SKM-1 treated with dmso at 0.1 percent for 144 hours (cell line): ENCODE results near the gene ACLY.

Source experiments
- DNase-seq: peaks from one replicate; lab custom pipeline; 2025; ENCODE audit not compliant: unreplicated experiment; lab: John Stamatoyannopoulos, UW

Gene ACLY

DNA sequence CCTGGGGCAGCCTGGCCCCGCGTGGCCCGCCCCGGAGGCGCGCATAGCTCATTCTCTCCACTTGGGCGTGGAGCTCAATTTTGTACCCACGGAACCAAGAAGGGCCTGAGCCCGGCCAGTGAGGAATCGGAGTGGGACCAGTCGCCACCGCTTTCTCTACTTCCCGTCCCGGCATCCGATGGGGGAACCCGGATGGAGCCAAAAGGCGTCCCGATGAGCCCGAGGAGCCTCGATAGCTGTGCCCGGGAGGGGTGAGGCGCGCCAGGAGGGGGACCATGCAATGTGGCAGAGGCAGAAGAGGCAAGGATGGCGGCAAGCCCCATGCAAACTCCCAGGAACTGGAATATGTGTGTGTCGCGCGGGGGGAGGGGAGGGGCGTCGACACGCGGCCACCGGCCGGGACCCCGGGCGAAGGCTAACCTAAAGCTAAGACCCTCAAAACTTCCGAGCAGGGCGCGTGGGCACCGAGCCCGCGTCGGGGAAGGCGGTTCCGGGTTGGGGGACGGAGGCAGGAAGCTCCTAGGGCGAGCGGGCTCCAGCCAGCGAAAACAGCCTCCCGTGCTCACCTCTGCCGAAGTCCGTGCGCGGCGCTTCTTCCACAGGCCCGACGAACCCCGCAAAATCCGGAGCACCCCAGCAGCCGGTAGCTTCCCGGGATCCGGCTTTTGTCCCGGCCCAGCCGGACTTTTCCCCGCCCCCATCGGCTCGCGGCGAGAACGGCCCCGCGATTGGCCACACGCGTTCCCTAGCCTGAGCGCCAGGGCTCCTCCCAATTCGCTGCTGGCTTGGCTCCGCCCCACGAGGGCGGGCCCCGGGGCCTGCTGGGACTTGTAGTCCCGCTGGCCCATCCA, at the start of gene ACLY:
TSS of gene ACLY (minus strand) at position 638 of the 851 bp plus-strand sequence. CDS start 5,078 bp downstream, outside the sequence.
- peak; percentile 93 for DNase-seq

DNA sequence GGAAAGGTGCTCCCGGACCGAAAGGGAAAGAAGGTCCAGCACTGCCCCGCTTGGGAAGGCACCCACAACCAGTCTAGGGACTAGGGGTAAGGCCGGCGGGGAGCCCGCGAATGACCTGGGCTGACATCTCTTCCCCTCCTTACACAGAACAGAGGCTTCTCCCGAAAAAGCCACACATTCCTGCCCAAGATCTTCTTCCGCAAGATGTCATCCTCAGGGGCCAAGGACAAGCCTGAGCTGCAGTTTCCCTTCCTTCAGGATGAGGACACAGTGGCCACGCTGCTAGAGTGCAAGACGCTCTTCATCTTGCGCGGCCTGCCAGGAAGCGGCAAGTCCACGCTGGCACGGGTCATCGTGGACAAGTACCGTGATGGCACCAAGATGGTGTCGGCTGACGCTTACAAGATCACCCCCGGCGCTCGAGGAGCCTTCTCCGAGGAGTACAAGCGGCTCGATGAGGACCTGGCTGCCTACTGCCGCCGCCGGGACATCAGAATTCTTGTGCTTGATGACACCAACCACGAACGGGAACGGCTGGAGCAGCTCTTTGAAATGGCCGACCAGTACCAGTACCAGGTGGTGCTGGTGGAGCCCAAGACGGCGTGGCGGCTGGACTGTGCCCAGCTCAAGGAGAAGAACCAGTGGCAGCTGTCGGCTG, 49.3 kb upstream of the ACLY start:
- no peak for DNase-seq

DNA sequence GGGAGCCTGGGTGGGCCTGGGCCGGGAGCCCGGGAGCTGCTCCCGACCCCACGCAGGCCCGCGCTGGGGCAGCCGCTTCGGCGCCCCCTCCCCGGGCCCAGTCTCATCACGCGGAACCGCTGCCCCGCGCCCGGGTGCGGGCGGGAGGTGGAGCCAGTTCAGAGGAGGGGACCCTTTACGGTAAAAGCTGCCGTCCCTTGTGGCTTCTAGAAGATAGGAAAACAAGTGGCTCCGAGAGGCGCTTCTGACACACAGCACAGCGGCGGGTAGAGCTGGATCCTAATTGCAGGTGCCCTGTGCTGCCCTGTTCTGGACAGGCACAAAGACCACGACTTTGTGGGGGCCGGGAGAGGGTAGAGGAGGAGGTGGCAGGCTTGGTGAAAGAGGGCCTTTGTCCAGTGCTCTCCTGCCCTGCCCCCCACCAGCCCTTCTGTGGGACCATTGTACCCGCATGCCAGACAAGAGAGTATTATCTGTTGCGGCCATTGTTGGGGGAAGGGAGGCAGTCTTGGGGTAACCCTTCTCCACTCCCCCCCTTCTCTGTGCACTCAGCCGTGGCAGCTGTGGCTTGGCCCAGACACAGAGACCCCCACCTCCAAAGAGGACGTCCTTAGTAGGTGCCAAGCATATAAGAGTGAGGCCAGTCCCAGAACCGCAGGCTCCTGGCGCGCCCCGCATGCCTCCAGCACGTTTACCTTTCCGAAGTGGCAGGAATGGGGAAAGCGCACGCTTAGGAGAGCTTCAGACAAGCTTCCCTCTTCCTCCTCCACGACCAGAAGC, 48.6 kb upstream of the ACLY start:
- no peak for DNase-seq

DNA sequence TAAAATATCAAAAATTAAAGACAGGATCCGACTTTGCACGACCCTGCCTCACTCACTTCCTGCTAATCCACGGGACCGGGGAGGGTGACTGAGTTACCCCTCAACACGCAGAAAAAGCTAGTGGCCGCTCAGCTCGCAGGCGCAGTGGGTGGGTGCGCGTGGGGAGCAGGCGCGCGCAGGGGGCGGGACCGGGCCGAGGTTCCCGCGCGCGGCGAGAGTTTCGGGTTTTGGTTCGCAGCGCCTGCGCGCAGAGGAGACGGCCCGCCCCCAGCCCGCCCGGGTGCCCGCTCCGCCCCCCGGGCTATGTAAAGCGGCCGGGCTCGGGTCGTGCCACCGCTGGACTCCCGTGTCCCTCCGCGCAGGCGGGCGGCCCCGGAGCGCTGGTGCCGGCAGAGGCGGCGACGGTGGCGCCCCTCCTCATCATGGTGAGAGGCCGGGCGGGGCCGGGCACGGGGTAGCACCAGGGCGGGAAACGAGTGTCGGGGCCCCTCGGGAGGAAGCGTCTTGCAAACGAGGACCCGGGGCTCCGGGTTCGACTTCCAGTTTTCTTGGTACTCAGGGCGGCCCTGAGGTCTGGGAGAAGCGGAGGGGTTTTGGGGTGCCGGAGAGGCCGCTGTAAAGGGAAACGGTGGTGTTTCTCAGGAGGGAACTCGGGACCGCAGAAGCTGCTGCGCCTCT, 47.9 kb upstream of the ACLY start, which contains the start of gene CNP:
TSS of gene CNP (plus strand) at position 333 of the 678 bp plus-strand sequence. CDS start at position 423, 90 bp downstream.
- peak; percentile 83 for DNase-seq

DNA sequence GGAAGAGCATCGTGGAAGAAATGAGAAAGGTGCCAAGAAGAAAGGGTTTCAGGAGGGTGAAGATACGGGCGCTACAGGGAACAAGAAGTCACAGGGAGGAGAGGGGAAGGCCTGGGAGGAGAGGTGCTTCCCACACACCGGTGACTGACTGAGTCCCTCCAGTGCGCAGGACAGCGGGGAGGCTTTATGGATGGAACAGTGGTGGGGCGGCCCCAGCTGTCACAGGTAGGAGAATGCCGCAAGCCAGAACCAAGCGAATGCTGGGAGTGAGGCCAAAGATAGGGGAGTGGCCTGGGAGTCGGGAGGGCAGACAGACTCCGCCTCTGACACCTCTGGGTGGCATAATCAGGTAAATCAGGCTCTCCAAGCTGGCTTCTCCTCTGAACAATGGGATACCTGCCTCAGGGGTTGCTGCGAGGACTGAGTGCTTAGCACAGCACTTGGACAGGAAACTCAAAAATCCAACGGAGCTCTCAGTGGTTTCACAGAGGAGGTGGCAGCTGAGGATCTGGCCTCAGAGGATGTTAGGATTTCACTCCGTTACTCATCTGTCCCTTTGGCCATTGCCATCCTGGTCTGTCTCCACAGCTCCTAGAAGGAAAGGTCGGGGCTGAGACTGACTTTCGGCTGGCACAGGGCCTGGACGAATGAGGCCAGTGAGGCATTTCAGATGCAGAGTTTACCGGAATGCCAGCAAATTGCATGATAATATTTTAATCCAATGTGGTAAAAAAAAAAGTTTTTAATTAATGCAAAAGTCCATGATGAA, 47.1 kb upstream of the ACLY start:
- DNase-seq = no peak

DNA sequence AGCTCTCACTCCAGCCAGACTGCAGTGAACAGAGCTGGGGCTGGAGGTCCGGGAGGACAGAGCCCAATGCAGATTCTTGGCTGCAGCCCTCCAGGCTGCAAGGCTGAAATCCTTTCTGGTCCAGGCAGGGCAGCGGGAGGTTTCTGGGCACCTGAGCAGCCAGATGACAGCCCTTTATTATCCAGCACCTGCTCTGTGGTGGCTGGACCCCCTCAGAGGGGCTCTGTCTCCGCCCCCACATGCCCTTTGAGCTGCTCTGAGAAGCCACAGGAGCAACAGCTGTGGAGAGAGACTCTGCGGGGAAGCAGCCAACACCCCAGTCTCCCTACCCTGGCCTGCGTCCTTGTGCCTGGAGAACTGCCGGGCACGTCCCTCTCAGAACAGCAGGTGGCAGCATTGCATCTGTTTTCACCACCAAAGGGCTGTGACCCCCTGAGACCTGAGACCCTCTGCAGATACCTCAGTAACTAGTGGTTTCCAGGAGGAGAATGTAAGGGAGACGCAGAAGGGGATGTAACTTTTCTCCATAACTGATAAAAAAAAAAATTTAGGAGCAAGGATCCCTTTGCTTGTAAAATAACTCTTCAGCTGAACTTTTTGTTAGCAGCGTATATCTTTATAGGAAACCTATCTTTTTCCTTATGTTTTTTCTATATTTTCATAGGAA, 44.1 kb upstream of the ACLY start:
- DNase-seq = peak; percentile 73

DNA sequence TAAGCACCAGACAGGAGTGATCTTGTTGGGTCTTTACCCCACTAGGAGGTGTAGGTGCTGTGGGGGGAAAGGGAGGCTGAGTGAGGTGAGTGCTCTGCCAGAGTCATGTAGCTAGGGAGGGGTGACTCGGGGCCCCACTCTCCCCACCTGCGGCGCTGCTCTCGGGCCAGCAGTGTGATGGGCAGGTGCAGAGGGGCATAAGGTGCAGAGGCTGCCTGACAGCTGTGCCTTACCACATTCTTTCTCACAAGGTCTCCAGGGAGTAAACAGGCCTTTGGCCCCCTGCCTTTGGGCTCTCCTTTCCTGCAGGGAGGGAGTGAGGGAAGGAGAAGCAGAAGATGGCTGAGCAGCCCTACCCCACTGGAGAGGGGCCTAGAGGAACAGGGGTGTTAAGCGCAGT, 43.4 kb upstream of the ACLY start:
- no peak for DNase-seq

DNA sequence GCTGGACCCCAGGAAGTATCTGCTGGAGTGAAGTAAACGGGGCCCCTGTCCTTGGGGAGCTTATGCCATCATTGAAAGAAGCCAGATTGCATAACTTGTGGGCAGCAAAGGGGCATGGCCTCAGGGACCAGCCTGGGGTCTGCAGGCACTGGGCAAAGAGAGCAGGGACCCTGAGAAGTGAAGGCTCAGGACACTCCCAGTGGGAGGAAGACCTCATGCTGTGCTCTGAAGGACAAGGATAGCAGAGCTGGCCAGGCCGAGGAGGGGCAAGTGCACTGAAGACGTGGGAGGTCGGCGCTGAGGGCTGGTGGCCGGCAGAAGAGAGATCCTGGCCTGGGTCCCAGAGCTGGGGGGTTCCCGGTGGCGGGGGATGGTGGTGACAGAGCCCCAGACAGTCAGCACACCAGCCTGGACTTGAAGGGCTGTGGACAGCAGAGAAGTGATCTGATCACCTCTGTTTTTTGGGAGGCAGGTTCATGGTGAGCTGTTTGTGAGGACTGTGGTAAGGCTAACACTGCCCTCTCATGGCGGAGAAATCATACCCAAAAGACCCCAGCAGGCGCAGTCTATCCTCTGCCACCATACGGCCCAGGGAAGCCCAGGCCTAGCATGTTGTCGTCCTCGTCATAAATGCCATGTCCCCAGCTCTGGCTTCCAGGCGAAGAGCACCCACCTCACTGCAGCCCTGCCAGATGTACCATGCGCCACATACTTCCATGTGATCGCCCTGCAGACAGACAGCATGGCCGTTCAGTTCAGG, 40.8 kb upstream of the ACLY start:
- DNase-seq = peak; percentile 32

DNA sequence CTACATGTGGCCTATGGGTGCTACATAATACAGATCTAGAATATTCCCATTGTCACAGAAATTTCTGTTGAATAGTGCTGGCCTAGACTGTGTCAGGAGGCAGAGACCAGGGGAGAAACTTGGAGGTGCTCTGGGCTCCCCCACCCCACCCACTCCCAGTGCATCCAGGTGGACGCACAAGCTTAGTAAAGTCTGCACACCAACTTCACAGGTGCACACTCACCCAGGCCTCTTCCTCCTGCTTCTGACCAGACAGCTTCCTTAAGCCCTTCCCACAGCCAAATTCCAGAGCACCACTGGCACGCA, 40.2 kb upstream of the ACLY start:
- no peak for DNase-seq

DNA sequence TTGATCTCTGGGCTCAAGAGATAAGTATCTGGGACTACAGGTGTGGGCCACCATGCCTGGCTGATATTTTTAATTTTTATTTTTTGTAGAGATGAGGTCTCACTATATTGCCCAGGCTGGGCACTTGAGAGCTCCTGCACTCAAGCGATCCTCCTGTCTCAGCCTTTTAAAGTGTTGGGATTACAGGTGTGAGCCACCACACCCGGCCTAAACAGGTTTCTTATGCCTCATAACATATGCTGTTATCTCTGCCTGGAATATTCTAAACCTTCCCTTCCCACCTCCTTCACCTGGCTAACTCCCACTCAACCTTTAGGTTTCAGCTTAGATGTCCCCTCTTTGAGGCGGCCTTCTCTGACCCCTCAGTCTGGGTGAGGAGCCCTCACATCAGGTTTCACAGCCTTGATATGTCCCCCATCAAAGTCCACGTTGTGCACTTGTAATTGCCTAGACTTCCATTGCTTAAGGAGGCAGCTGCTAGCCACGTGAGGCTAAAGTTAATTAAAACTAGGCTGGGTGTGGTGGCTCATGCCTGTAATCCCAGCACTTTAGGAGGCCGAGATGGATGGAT, 39.2 kb upstream of the ACLY start:
- no peak for DNase-seq

DNA sequence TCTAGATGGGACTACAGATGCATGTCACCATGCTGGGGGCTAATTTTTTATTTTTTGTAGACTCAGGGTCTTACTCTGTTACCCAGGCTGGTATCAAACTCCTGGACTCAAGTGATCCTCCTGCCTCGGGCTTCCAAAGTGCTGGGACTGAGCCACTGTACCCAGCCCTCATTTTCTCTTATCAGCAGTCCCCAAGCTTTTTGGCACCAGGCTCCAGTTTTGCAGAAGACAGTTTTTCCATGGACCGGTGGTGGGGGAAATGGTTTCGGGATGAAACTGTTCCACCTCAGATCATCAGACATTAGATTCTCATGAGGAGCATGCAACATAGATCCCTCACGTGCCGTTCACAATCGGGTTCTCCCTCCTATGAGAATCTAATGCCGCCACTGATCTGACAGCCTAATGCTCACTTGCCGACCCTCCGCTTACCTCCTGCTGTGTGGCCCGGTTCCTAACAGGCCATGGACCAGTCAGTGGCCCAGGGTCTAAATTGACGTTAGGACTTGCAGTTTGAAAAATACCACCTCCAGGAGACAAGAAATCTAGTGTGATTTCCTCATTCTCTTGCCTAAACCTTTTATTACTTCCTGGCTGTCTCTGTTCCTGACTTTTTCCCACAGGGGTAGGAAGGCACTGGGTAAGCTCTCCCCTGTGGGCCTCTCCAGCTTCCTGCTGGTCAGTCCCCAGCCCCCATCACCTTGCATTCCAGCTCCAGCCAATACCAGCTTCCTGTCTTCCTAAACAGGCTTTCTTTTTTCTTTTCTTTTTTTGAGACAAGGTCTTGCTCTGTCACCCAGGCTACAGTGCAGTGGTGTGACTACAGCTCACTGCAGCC, 38.5 kb upstream of the ACLY start:
- DNase-seq = peak; percentile 33

DNA sequence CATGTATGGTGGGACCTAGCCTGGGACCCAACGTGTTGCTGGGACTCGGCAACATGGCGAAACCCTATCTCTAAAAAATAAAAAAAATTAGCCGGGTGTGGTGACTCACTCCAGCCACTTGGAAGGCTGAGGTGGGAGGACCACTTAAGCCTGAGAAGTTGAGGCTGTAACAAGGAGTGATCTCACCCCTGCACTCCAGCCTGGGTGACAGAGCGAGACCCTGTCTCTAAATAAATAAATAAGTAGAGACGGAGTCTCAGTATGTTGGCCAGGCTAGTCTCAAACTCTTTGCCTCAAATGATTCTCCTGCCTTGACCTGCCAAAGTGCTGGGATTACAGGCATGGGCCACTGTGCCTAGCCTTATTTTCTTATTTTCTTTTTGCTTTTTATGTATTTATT, 37.8 kb upstream of the ACLY start:
- no peak for DNase-seq

DNA sequence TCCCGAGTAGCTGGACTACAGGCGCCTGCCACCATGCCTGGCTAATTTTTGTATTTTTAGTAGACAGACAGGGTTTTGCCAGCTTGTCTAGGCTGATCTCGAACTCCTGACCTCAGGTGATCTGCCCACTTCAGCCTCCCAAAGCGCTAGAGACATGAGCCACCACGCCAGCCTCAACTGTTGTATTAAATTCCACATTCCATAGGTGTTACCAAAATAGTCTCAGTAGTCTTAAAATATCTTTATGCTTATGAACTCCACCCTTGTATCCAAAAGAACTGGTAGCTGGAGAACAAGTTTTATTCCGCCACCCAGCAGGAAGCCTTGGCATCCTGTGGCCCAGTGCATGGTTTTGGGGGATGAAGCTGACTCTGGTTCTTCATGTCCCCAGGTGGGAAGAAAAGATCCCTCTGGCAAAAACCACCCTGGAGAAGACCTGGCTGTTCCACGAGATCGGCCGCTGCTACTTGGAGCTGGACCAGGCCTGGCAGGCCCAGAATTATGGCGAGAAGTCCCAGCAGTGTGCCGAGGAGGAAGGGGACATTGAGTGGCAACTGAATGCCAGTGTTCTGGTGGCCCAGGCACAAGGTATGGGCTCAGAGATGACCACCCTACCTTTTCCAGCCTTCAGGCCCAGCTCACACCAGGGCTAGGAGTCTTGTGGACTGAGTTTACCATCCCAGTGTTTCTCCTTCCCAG, 30.2 kb upstream of the ACLY start:
- no peak for DNase-seq

DNA sequence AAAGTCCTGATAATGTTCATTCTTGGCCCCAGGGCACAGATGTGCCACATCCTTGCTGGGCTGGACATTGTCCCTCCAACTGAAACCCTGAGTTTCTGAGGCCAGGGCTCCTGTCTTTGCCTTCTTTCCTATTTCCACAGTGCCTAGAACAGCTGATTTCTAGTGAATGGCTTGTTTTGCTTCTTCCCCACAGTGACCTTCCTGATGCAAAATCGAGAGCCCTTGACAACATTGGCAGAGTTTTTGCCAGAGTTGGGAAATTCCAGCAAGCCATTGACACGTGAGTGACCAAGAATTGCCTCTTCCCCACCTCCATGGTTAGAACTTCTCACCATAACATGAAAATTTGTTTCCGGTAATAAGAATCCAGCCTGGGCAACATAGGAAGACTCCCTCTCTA, 26.2 kb upstream of the ACLY start:
- DNase-seq = no peak

DNA sequence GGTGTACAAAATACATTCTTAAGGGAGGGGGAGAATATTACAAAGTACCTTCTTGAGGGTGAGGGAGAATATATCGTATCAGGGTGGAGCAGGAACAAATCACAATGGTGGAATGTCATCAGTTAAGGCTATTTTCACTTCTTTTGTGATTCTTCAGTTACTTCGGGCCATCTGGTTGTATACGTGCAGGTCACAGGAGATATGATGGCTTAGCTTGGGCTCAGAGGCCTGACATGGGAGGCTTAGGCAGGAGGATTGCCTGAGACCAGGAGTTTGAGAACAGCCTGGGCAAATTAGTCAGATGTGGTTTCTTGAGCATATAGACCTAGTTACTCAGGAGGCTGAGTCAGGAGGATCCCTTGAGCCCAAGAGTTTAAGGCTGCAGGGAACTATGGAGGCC, 24.7 kb upstream of the ACLY start:
- DNase-seq = no peak

DNA sequence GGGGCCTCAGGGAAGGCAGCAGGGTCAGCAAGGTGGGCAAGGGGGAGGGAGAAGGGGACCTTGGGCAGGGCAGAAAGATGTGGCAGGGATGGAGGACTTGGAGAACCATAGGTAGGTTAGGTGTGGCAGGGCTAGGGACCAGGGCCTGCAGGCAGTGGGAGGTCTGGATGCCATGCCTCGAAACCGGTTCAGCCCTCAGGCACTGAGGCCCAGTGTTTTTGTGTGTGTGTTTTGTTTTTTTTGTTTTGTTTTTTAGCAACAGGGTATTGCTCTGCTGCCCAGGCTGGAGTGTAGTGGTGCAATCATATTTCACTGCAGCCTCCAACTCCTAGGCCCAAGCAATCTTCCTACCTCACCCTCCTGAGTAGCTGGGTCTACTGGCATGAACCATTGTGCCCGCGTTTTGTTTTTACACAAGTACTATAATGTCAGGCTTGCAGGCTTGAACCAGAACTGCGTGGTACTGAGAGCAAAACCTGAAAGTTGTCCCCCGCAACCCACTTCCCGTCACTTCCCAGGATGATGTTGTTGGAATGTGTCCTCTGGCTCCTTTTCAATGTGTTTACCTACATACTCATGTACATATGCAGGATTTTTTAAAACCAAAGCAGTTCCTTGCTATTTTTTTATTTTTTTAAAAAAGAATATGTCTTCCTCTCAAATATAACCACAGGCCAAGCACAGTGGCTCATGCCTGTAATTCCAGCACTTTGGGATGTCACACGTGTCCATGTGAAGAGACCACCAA, 24.0 kb upstream of the ACLY start:
- DNase-seq = no peak

DNA sequence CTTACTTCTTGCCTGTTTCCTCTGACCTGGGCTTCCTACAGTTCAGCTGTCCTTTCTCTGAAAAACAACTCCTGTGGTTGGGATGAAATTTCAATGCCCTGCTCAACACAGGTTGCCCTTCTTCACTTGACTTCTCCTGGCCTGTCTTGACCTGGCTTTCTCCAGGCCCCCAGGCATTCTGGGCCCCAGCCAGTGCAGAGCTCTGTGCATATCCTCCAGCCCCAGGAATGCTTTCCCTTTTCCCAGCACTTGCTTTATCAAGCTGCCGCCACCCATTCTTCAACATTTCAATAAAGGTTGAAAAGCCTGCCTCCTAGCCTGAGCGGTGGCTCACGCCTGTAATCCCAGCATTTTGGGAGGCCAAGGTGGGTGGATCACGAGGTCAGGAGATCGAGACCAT, 22.4 kb upstream of the ACLY start:
- DNase-seq = no peak
